A549 treated with Hydrocortisone at 1 μM for 4 hours (cell line): ENCODE data around the gene KDM4F. TPM values are rescaled to one million over a fixed set of nuclear protein-coding genes. Genes with fewer than 3 reads are reported as not detected.

Experiments used
- total RNA-seq: library from RNA; stranded (reverse); fragments of 200-300 nt; extraction: Qiagen RNA extraction; gene quantifications from 5 replicates; pipeline ENCODE4 v1.2.3, GENCODE V29; 2022

The KDM4F gene
- total RNA-seq: not detected in 5 replicates

DNA sequence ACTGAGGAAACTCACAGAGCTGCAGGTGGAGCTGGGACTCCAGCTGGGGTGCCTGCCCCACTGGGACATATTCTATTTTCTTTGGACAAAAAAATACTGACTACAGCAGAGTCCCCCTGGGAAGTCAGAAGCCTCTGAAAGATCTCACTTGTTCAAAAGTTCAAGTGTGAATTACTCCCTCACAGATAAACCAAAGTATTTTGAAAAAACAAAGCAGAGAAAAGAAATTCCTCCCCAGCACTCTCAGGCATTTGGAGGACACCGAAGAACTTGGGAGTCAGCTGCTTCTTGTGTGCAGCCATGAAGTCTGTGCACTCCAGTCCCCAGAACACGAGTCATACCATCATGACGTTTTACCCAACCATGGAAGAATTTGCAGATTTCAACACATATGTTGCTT lies at the start of gene KDM4F:
TSS of gene KDM4F (plus strand) at position 301 of the 400 bp plus-strand sequence.

GRCh38 chr11:95024958-95025357 lies 24.3 kb upstream of the KDM4F start, which contains the start of gene KDM4E:
KDM4E (plus strand) TSS chr11:95025258; CDS start chr11:95025558, 300 bp downstream.

GRCh38 chr11:95066716-95067038 lies 17.5 kb downstream of the KDM4F start, which contains the start of gene SRSF8:
SRSF8 (plus strand) TSS chr11:95066919; CDS start chr11:95067227, 308 bp downstream.

GRCh38 chr11:95089620-95090542 lies 40.7 kb downstream of the KDM4F start, which contains the start of gene ENDOD1:
ENDOD1 (plus strand) TSS chr11:95089846; CDS start chr11:95089928, 82 bp downstream.

Other genes with a start within 250 kb of the KDM4F start
- 30.2 to 32.2 TPM (median 30.4 TPM) in 5 replicates for gene CWC15, start 75.9 kb upstream of the KDM4F start, total RNA-seq
- gene KDM4D, start 75.7 kb upstream of the KDM4F start, total RNA-seq: 0.24 to 0.63 TPM (median 0.32 TPM) in 5 replicates
- not detected in 5 replicates for gene KDM4E, start 24.2 kb upstream of the KDM4F start, total RNA-seq
- gene SRSF8, start 17.5 kb downstream of the KDM4F start, total RNA-seq: 15.0 to 22.0 TPM (median 18.3 TPM) in 5 replicates
- 13.1 to 19.3 TPM (median 15.2 TPM) in 5 replicates for gene ENDOD1, start 40.4 kb downstream of the KDM4F start, total RNA-seq
- gene SESN3, start 181.8 kb downstream of the KDM4F start, total RNA-seq: 0.07 to 0.13 TPM (median 0.12 TPM) in 5 replicates